ENCODE data around the gene NCOA1.

GRCh38 chr2:24513281-24514071 is 22.4 kb downstream of the NCOA1 start:
- TF ChIP-seq, protein P1, sequence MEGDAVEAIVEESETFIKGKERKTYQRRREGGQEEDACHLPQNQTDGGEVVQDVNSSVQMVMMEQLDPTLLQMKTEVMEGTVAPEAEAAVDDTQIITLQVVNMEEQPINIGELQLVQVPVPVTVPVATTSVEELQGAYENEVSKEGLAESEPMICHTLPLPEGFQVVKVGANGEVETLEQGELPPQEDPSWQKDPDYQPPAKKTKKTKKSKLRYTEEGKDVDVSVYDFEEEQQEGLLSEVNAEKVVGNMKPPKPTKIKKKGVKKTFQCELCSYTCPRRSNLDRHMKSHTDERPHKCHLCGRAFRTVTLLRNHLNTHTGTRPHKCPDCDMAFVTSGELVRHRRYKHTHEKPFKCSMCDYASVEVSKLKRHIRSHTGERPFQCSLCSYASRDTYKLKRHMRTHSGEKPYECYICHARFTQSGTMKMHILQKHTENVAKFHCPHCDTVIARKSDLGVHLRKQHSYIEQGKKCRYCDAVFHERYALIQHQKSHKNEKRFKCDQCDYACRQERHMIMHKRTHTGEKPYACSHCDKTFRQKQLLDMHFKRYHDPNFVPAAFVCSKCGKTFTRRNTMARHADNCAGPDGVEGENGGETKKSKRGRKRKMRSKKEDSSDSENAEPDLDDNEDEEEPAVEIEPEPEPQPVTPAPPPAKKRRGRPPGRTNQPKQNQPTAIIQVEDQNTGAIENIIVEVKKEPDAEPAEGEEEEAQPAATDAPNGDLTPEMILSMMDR (conservative IDR thresholded peaks at IDR 0.05), result no peak
- TF ChIP-seq EZH2 (IDR thresholded peaks at IDR 0.05; ENCODE audit: low read depth), result no peak
